NCI-H187 (cell line): ENCODE measurements around the gene ANO10.

Source experiments
- DNase-seq, 2 experiments: peaks; one replicate each; lab custom pipeline; 2025; lab: John Stamatoyannopoulos, UW

Gene ANO10

DNA sequence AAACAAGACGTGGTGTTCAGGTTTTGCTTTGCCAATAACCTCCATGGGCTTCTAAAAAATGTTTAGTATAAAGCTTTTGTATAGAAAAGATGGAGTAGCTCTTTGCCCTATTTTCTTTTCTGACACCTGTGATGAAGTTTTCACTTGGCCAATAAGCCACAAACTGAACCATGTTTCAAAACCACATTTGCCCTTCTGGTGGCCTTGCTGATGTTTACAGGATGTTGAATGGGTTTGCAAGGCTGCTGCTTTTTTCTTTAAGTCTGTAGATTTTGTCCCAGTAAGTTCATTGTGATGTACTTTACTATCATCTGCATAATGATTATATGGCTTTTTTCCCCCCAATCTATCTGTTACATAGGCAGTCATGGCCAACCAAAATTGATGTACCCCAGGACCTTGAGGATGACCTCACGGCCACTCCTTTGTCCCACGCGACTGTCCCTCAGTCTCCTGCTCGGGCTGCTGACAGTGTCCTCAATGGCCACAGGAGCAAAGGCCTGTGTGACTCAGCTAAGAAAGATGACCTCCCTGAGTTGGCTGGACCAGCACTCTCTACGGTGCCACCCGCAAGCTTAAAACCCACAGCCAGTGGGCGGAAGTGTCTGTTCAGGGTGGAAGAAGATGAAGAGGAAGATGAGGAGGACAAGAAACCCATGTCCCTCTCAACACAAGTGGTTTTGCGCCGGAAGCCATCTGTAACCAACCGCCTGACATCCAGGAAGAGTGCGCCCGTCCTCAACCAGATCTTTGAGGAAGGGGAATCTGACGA, 274.6 kb downstream of the ANO10 start:
- no peak for DNase-seq

GRCh38 chr3:43345877-43346276, 275.9 kb downstream of the ANO10 start:
- DNase-seq = no peak

- DNase-seq = no peak
Measured at GRCh38 chr3:43345246-43345645, 276.6 kb downstream of the ANO10 start.

DNA sequence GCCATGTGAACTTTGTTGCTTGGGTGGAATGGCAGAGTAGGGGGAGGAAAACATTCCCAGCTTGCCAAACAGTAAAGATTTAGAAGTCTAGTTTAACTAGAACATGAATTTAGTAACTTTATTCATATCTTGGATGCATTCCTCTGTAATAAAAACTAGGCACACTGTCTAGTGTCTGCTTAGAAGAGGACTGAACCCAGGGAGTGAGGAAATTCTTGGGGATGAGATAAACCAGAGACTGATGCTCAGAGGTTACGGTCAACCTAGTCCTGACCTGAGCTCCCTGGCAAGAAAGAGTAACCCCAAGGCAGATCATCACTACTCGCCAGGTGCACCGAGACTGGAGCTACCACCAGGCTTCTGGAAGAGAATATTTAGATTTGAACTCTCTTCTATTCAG, 277.3 kb downstream of the ANO10 start:
- DNase-seq = no peak

DNA sequence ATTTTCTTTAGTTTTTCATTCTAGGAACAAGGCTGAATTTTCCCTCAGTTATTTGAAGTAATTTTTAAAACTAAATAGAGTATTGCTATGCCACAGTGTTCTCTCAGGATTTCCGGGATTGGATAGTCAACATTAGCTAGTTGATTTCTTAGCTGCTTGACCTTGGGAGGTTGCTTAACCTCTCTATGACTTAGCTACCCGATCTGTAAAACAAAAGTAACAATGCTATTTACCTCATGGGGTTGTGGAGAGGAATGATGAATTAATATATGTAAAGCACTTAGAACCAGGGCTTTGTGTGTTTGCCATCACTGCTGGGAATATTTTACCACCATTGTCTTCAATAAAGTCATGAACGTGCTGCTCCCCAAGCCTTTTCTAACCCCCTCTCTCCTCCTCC, 278.0 kb downstream of the ANO10 start:
- DNase-seq = no peak

DNA sequence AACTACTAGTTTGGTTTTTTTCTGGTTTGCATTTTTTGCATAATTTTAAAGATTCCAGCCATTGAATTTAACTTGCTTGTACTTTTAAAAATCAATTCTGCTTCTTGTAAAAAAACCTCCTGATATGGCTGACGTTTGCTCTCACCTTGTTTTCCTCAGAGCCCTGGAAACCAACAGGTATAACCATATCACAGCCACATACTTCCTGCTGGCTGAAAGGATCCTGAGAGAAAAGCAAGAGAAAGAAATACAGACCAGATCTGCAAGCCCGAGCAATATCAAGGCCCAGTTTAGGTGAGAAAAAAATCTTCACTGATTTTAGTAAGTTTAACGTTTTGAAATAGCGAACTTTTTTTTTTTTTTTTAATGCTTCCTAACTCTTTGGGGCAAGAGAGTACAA, 278.6 kb downstream of the ANO10 start:
- DNase-seq = no peak

DNA sequence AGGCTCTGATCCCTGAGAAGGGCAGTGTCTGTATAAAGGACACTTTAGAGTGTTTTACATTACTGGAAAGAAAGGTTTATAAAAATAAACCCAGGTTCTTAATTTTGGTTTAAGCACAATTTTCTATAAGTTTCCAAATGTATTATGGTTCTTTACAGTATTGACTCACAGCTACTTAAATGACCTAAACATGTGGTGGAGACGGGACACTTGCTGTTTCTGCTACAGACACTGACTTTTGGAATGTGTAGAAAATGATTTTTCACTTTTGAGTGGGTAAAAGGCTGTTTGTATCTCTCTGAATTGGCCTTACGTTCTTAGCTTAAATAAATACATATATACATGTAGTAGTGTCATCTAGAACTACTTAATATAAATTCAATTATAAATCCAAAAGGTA, 280.0 kb downstream of the ANO10 start:
- no peak for DNase-seq

DNA sequence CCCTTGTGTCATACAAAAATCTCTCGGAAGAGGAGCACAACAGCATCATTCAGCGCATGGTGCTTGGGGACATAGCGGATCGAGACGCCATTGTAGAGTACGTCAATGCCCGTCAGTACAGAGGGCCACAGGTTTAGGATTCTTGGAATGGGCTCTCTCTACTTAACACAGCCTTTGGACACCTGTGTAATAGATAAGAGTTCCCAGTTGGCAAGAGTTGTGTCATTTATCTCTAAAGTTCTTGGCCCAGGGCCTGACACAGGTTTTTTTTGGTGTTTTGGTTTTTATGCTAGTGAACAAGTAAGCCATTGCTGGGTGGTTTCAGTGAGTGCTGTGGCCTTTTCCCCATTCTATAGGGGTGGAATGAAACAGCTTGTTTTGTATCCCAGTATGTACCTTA, 281.4 kb downstream of the ANO10 start:
- no peak for DNase-seq

GRCh38 chr3:43338295-43338694, 283.5 kb downstream of the ANO10 start:
- no peak for DNase-seq

DNA sequence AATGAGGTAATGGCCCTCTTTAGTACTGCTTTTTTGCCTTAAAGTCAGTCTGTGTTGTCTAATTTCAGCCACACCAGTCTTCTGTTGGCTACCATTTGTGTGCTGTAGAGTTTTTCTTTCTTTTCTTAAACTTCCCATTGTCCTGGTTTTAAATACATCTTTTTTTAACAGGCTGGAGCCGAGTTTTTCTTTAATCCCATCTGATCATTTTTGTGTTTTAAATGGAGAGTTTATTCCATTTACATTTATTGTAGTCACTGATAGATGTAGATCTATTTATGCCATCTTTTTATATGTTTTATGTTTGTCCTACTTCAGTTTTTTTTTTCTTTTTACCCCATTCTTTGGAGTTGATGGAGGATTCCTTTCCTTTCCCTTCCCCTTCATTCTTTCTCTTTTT, 286.0 kb downstream of the ANO10 start:
- DNase-seq = no peak

- DNase-seq = no peak
Measured at GRCh38 chr3:43334976-43335375, 286.8 kb downstream of the ANO10 start.

- DNase-seq = no peak
Measured at GRCh38 chr3:43331381-43331780, 290.4 kb downstream of the ANO10 start.

DNA sequence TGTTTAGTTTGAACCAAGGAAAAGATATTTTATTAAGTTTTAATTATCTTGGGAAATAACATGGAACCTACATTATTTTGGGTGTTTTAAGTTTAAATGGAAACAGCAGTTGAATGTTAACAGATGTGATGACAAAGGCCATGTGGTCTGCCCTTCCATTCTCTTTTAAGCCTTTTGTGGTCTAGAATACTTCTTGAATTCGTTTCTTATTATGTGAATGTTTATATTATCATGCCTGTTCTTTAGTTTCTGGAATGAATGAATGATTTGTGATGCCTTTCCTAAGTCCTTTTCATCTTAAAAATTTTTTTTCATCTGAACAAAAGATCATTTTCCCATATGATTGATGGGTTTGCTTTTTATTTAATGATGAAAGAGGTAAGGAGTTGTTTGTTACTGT, 290.8 kb downstream of the ANO10 start:
- no peak for DNase-seq

DNA sequence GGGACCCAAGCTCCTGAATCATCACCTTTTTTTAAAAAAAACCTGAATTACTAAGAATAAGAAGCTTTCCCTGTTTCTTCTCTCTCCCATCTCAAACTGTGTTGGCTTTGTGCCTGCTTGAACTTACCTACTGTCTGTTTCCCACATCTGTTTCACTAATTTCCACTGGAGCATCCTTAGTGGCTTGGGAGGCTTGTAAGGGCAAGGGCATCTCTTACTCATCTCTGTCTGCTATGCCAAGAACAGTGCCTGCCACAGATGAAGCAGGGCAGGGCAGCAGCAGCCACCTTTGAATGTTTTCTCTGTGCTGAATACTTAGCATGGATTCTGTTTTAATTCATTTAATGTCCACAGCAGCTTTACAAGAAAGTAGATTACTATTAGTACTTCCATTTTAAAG, 293.2 kb downstream of the ANO10 start:
- DNase-seq = no peak

DNA sequence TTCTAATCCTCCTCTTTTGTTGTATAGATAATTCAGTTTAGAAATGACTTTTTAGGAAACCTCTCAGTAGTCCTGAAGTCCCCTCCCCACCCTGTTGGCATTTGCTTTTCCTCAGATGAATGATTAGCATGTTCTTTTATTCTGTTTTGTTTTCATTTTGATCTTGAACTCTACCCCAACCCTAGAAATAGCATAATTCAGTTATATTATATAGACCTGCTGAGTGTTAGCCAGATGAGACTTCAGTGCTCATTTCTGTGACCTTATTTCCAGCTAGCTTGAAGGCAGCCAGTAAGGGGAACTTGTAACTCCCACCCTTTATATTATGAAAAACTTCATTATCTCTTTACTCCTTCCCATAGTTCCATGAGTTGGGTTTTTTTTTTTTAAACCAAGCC, 294.2 kb downstream of the ANO10 start:
- DNase-seq = no peak

- DNase-seq = no peak
Measured at GRCh38 chr3:43326891-43327581, 294.8 kb downstream of the ANO10 start.

GRCh38 chr3:43323541-43323940, 298.3 kb downstream of the ANO10 start:
- no peak for DNase-seq

DNA sequence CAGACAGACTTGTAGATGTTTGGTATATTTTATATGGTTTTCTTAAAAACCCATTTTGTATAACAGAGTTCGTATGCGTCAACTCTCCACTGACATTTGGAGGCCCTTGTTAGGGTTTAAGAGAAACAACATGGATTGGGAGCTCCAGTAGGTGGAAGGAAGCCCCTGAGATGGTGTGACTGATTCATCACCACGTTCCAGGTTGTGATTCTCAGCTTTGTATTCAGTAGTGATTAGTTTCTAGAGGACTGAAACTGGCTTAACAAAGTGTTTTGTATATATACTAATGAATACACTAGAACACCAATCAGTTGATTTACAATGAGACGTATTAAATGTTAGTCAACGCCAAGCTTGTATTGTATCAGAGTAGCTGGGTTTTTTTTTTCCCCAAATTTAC, 301.5 kb downstream of the ANO10 start:
- no peak for DNase-seq

- DNase-seq = no peak
Measured at GRCh38 chr3:43319794-43320193, 302.0 kb downstream of the ANO10 start.

- DNase-seq = no peak
Measured at GRCh38 chr3:43319376-43319775, 302.4 kb downstream of the ANO10 start.

DNA sequence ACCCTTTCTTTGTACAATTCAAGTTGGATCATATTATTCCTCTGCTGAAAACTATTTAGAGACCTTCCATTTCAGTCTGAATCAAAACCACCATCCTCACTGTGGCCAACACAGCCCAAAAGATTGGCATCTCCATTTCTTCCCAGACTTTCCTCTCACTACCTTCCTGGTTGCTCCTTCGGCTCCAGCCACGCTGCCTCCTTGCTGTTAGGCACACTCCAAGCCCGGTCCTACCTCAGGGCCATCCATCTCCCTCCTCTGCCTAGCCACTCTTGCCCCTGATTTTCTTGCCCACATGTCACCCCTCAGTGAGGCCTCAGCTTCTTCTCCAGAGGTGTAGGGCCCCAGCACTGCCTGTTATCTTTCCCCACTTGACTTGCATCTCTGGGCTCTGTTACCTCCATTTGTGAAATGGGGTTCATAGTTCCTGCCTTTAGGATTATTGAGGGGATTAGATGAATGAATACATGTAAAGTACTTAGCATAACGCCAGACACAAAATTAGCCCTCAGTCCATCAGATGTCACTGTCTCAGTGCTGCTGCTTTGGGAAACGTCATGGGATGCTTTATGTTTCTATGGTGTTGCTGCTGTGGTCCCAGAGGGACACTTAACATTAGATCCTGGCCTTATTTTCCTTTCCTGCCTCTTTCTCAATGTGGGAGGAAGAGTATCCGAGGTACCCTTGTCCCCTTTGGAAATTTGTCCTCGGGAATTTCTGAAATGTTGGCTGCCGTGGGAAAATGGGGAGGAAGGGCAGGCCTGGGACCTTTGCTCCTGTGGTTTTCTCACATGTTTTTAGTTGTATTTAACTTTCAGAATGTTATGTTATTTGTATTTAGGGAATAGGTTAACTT, 304.1 kb downstream of the ANO10 start:
- no peak for DNase-seq

DNA sequence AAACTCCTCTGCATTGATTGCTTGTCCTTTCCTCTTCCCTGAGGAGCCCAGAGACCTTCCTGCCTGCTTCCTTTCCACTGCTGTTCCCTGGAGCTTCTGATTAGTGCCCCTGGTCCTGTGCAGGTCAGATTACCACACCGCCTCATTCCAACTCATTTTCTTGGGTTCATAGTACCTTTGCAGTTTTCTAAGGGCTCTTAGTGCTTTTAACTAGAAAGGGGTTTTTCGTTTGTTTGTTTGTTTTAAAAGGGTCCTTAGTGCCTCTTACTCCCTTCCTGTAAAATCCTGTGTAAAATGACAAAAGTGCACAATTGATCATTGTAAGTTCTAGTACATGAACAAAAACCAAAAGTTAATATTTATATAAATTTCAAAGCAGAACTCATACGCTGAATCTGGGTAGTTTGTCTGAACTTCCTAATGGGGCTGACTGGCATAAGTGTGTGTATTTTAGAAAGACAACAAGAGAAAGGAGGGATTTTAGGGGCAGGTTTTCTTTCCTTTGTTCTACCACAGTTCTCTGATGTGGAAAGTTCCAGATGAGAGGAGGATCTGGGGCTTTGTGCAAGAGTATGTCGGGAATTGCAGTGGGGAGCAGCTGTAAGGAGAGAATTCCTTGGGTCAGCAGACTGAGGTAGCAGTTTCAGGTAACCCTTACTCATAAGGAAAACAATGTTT, 304.9 kb downstream of the ANO10 start:
- no peak for DNase-seq
